AG04450 (cell line): Measurements from ENCODE around the gene DNAJC27. TPM values are rescaled to one million over a fixed set of nuclear protein-coding genes. Genes with fewer than 3 reads are reported as not detected.

ENCODE experiments used
- CTCF ChIA-PET: fragments of 300-600, 350-600 bp; formaldehyde crosslinking; extraction: SDS; loops from one replicate; lab custom pipeline; 2022; ENCODE audit warnings: antibody characterized with exemption, inconsistent platforms; lab: Charles Lee
- POLR2A ChIA-PET: fragments of 350-600 bp; formaldehyde crosslinking; extraction: SDS; loops from one replicate; lab custom pipeline; 2021; ENCODE audit warnings: antibody characterized with exemption, inconsistent platforms; lab: Yijun Ruan, JAX
- DNase-seq: peaks from one replicate; pipeline ENCODE4 v3.0.0-alpha.2; 2011; ENCODE audit warnings: low read depth, low spot score
- H3K27ac ChIP-seq: one replicate; pipeline ENCODE4 v1.5.1; 2012; ENCODE audit warnings: low read depth, low read length, control low read depth
- H3K27me3 ChIP-seq: one replicate; pipeline ENCODE4 v1.6.0; 2012; ENCODE audit warnings: low read length; ENCODE audit not compliant: control insufficient read depth, insufficient read depth
- H3K4me3 ChIP-seq: 2 replicates; pipeline ENCODE4 v1.5.1; 2011; ENCODE audit warnings: mild to moderate bottlenecking, low read depth, low read length, control low read depth
- H3K9me3 ChIP-seq: 2 replicates; pipeline ENCODE4 v1.5.1; 2012; ENCODE audit warnings: low read length; ENCODE audit not compliant: control insufficient read depth, insufficient read depth
- CTCF ChIP-seq: IDR thresholded peaks from 2 replicates; pipeline ENCODE4 v1.5.1; 2011; ENCODE audit warnings: low read depth, low read length, control low read depth, inconsistent platforms
- polyA plus RNA-seq: library from polyadenylated mRNA; depleted of rRNA; stranded (reverse); fragments of >200 nt; gene quantifications from 2 replicates; pipeline ENCODE4 v1.2.3, GENCODE V29; 2011

The DNAJC27 gene
- polyA plus RNA-seq, 1 experiment: 4.1 TPM

- POLR2A ChIA-PET: no interaction called here
- no peaks in the 10 kb centered on the region; the same call in 1 of the 2 replicates for H3K9me3 ChIP-seq
- CTCF ChIA-PET: no interaction called here
- H3K4me3 ChIP-seq: no peak overlapping the region
- H3K27me3 ChIP-seq: no peaks in the 10 kb centered on the region
- no peak for DNase-seq
- TF ChIP-seq CTCF: no peak
- H3K27ac ChIP-seq: peak overlapping the region; percentile 21
Observed at GRCh38 chr2:24929230-24929629, 42.5 kb downstream of the DNAJC27 start.

GRCh38 chr2:24928036-24928435 lies 43.7 kb downstream of the DNAJC27 start:
- no peak overlapping the region for H3K4me3 ChIP-seq
- ChIA-PET POLR2A (no interaction called here), CTCF (interaction anchor here (0.6 kb wide), 1 partner anchor 58 kb away, joined by 3 read pairs; no protein-coding TSS in a partner anchor)
- DNase-seq: no peak
- H3K9me3 ChIP-seq: no peaks in the 10 kb centered on the region; the same call in 1 of the 2 replicates
- TF ChIP-seq CTCF: peak; percentile 18
- H3K27me3 ChIP-seq: no peaks in the 10 kb centered on the region
- H3K27ac ChIP-seq: no peak overlapping the region

GRCh38 chr2:24926602-24927252 lies 45.0 kb downstream of the DNAJC27 start:
- H3K27me3 ChIP-seq: no peaks in the 10 kb centered on the region
- ChIA-PET POLR2A (no interaction called here), CTCF (no interaction called here)
- no peak overlapping the region for H3K4me3 ChIP-seq
- DNase-seq: no peak
- no peak for TF ChIP-seq CTCF
- no peaks in the 10 kb centered on the region; the same call in 1 of the 2 replicates for H3K9me3 ChIP-seq
- no peak overlapping the region for H3K27ac ChIP-seq

- Histone ChIP-seq H3K27ac (no peak overlapping the region), H3K4me3 (no peak overlapping the region), H3K9me3 (no peaks in the 10 kb centered on the region; the same call in 1 of the 2 replicates), H3K27me3 (no peaks in the 10 kb centered on the region)
- DNase-seq: no peak
- CTCF ChIA-PET: no interaction called here
- TF ChIP-seq CTCF: no peak
- POLR2A ChIA-PET: no interaction called here
Observed at GRCh38 chr2:24926220-24926601, 45.5 kb downstream of the DNAJC27 start.

GRCh38 chr2:24925815-24926214 lies 45.9 kb downstream of the DNAJC27 start:
- ChIA-PET POLR2A (no interaction called here), CTCF (no interaction called here)
- Histone ChIP-seq H3K9me3 (no peaks in the 10 kb centered on the region; the same call in 1 of the 2 replicates), H3K4me3 (no peak overlapping the region), H3K27ac (no peak overlapping the region), H3K27me3 (no peaks in the 10 kb centered on the region)
- no peak for TF ChIP-seq CTCF
- no peak for DNase-seq
